Measurements from ENCODE around the gene KLF15. TPM values are rescaled to one million over a fixed set of nuclear protein-coding genes. Genes with fewer than 3 reads are reported as not detected.

Gene KLF15
- total and polyA plus RNA-seq, 2 of the 8 experiments (the other 6 are each of a cell fraction or from before 2014, with no cell fraction given): 15.7 to 19.5 TPM

GRCh38 chr3:126341755-126342150 is 15.5 kb downstream of the KLF15 start (continued):
- TF ChIP-seq CHD7 (IDR thresholded peaks at IDR 0.05; ENCODE audit: insufficient replicate concordance, low read length) (no peak), RAD21 (IDR thresholded peaks at IDR 0.05 in 1 of 2, conservative IDR thresholded peaks at IDR 0.05 in 1 of 2; ENCODE audit: low read depth in 2 of 2, low read length in 2 of 2) (no peak), POU5F1 (IDR thresholded peaks at IDR 0.05; ENCODE audit: low read depth, low read length) (no peak)

All from H1 (cell line).